Keratinocyte (primary cell): Measurements from ENCODE around the gene BAZ2B. TPM values are rescaled to one million over a fixed set of nuclear protein-coding genes. Genes with fewer than 3 reads are reported as not detected.

Experiments used
- DNase-seq: peaks from one replicate; pipeline ENCODE4 v3.0.0-alpha.2; 2011; ENCODE audit warnings: low read depth, missing footprints, low spot score
- FAIRE-seq: peaks from 2 replicates; lab custom pipeline; 2011; peaks lifted over from hg19 to GRCh38; lab: Jason Lieb, UNC
- H2AFZ ChIP-seq: 2 replicates; pipeline ENCODE4 v1.6.0; 2012; ENCODE audit warnings: low read length, control low read depth, inconsistent platforms; ENCODE audit not compliant: control insufficient read depth
- H3K27ac ChIP-seq: 2 replicates; pipeline ENCODE4 v1.5.1; 2011; ENCODE audit warnings: low read length; ENCODE audit not compliant: control insufficient read depth, insufficient read depth
- H3K27me3 ChIP-seq: 3 replicates; pipeline ENCODE4 v1.6.0; 2011; ENCODE audit warnings: low read length; ENCODE audit not compliant: control insufficient read depth, insufficient read depth; ENCODE audit errors: extremely low read depth
- H3K36me3 ChIP-seq, 2 experiments: 2 replicates in 1 of 2; 3 replicates in 1 of 2; pipeline ENCODE4 v1.5.1; 2011; ENCODE audit warnings: low read length in 2 of 2, mild to moderate bottlenecking in 1 of 2; ENCODE audit not compliant: control insufficient read depth in 2 of 2, insufficient read depth in 2 of 2; ENCODE audit errors: extremely low read depth in 1 of 2
- H3K4me1 ChIP-seq: 3 replicates; pipeline ENCODE4 v1.5.1; 2011; ENCODE audit warnings: low read length; ENCODE audit not compliant: control insufficient read depth, insufficient read depth; ENCODE audit errors: extremely low read depth
- H3K4me2 ChIP-seq: 3 replicates; pipeline ENCODE4 v1.6.0; 2011; ENCODE audit warnings: low read depth, low read length; ENCODE audit not compliant: control insufficient read depth, insufficient read depth; ENCODE audit errors: extremely low read depth
- H3K4me3 ChIP-seq, 3 experiments: fragments of 200-600 bp in 1 of 3; sonication (generic) in 1 of 3; 2 replicates in 2 of 3; 3 replicates in 1 of 3; pipeline ENCODE4 v1.5.1; 2011 to 2016; ENCODE audit warnings: low read length in 3 of 3, mild to moderate bottlenecking in 3 of 3, control low read depth in 2 of 3, inconsistent platforms in 1 of 3, low read depth in 1 of 3, mixed read lengths in 1 of 3, mixed run types in 1 of 3, moderate library complexity in 1 of 3; ENCODE audit not compliant: control insufficient read depth in 2 of 3, insufficient read depth in 2 of 3; ENCODE audit errors: extremely low read depth in 1 of 3
- H3K79me2 ChIP-seq: 2 replicates; pipeline ENCODE4 v1.6.0; 2012; ENCODE audit warnings: low read length; ENCODE audit not compliant: control insufficient read depth, insufficient read depth
- H3K9ac ChIP-seq: 3 replicates; pipeline ENCODE4 v1.6.0; 2011; ENCODE audit warnings: low read length; ENCODE audit not compliant: control insufficient read depth, insufficient read depth; ENCODE audit errors: extremely low read depth
- H3K9me1 ChIP-seq: 3 replicates; pipeline ENCODE4 v1.6.0; 2011; ENCODE audit warnings: low read length; ENCODE audit not compliant: control insufficient read depth, insufficient read depth; ENCODE audit errors: extremely low read depth
- H3K9me3 ChIP-seq: 2 replicates; pipeline ENCODE4 v1.5.1; 2012; ENCODE audit warnings: low read depth, low read length; ENCODE audit not compliant: control insufficient read depth
- H4K20me1 ChIP-seq: 3 replicates; pipeline ENCODE4 v1.6.0; 2011; ENCODE audit warnings: low read length; ENCODE audit not compliant: control insufficient read depth, insufficient read depth; ENCODE audit errors: extremely low read depth
- EZH2 ChIP-seq: IDR thresholded peaks from one replicate; pipeline ENCODE4 v1.6.1; 2012; ENCODE audit warnings: inconsistent platforms, mild to moderate bottlenecking, low read length, moderate library complexity
- dilution Hi-C: fragments of 300-500 bp; cut with MboI; formaldehyde crosslinking; loops from one replicate; pipeline ENCODE4 v1.7.0; 2020; ENCODE audit warnings: low sequenced_read_pairs; ENCODE audit not compliant: extremely low pct_ligation_motif_present
- polyA plus RNA-seq, 5 experiments: library from polyadenylated mRNA; depleted of rRNA in 3 of 5; stranded (reverse) in 3 of 5; stranded (forward) in 1 of 5; unstranded in 1 of 5; fragments of >200 nt; gene quantifications; 1 replicate in 1 of 5; 2 replicates in 3 of 5; 3 replicates in 1 of 5; pipeline versions ENCODE4 v1.2.1 to v1.2.3, GENCODE V29; 2011 to 2012; ENCODE audit warnings: missing spikeins in 2 of 5, low read depth in 1 of 5, low replicate concordance in 1 of 5
- TF ChIP-seq, protein P1 (sequence below), 3 experiments: IDR thresholded peaks in 1 of 3; conservative IDR thresholded peaks in 1 of 3; optimal IDR thresholded peaks in 1 of 3; 2 replicates in 2 of 3; 3 replicates in 1 of 3; pipeline versions ENCODE3 to v1.5.1; 2011; ENCODE audit warnings: low read length in 3 of 3, mild to moderate bottlenecking in 3 of 3, moderate library complexity in 2 of 3, control low read depth in 1 of 3, inconsistent platforms in 1 of 3; ENCODE audit not compliant: insufficient read depth in 2 of 3; ENCODE audit errors: extremely low read depth in 1 of 3

The BAZ2B gene
- polyA plus RNA-seq, 1 donor (not counting 4 experiments of a cell fraction or from before 2014, with no cell fraction given): 27.0 TPM

DNA sequence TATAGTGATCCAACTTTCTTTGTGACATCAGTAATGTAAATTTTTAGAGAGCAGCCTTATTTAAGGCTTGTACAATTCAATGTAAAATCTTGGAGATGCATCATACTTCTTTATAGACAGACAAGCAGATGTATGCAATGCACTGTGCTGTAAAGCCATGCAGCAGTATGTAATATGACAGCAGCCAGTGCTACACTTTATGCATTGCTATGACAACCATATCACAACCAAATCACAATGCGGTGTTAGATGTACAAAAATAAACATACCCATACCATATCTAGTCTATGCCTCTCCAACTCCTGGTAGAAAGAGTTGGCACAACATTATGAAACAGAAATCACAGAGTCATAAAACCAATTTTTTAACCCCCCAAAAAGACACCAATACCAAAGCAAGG, 219.5 kb downstream of the BAZ2B start:
- Histone ChIP-seq H3K36me3 (no peaks in the 10 kb centered on the region), H4K20me1 (no peaks in the 10 kb centered on the region), H3K4me2 (no peak overlapping the region), H3K27ac (no peak overlapping the region), H3K79me2 (no peaks in the 10 kb centered on the region), H3K9me1 (no peaks in the 10 kb centered on the region), H2AFZ (no peak overlapping the region), H3K9ac (no peak overlapping the region), H3K4me1 (peaks cover 11% of the 10 kb centered on the region), H3K4me3 (no peak overlapping the region), H3K9me3 (no peaks in the 10 kb centered on the region), H3K27me3 (no peaks in the 10 kb centered on the region)
- FAIRE-seq (no peak), DNase-seq (no peak)
- dilution Hi-C loops: no loop called here
- no peak for TF ChIP-seq EZH2
- TF ChIP-seq, protein P1, sequence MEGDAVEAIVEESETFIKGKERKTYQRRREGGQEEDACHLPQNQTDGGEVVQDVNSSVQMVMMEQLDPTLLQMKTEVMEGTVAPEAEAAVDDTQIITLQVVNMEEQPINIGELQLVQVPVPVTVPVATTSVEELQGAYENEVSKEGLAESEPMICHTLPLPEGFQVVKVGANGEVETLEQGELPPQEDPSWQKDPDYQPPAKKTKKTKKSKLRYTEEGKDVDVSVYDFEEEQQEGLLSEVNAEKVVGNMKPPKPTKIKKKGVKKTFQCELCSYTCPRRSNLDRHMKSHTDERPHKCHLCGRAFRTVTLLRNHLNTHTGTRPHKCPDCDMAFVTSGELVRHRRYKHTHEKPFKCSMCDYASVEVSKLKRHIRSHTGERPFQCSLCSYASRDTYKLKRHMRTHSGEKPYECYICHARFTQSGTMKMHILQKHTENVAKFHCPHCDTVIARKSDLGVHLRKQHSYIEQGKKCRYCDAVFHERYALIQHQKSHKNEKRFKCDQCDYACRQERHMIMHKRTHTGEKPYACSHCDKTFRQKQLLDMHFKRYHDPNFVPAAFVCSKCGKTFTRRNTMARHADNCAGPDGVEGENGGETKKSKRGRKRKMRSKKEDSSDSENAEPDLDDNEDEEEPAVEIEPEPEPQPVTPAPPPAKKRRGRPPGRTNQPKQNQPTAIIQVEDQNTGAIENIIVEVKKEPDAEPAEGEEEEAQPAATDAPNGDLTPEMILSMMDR (optimal IDR thresholded peaks at IDR 0.05 in 1 of 3, IDR thresholded peaks at IDR 0.05 in 1 of 3, conservative IDR thresholded peaks at IDR 0.05 in 1 of 3; ENCODE audit: extremely low read depth in 1 of 3, insufficient read depth in 2 of 3, low read length in 3 of 3): no peak

DNA sequence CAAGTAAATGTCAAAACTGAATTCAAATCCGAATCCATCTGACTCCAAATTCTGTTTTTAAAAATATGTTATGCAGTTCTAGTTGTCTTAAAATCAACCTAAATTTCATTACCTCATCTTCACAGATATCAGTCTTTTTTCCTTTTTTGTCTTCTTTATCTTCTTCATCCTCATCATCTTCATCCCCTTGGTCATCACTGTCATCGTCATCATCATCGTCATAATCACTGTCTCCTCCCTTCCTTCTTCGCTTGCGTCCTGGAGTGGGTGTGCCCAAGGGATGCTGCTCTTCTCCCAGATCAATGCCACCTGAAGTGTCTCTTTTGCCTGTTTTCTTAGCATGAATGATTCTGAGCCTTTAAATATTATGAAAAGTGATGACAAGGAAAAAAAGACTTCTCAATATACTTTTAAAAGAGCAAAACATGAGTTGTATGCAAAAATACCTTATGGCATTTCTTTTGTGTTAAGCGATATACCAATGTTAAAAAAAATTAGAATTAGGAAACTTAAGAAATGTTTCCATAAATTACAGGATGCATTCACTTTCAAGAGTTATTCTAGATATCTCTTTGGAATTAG, 233.8 kb downstream of the BAZ2B start:
- no peak for FAIRE-seq
- no peaks in the 10 kb centered on the region for H3K27me3 ChIP-seq
- H3K9ac ChIP-seq: no peak overlapping the region
- H3K79me2 ChIP-seq: no peaks in the 10 kb centered on the region
- peaks cover 3 to 4% of the 10 kb centered on the region in 2 experiments for H3K36me3 ChIP-seq
- H3K9me1 ChIP-seq: no peaks in the 10 kb centered on the region
- dilution Hi-C loops: no loop called here
- H2AFZ ChIP-seq: no peak overlapping the region
- H3K4me3 ChIP-seq: no peak overlapping the region
- no peak overlapping the region for H3K4me2 ChIP-seq
- H3K9me3 ChIP-seq: no peaks in the 10 kb centered on the region
- H3K27ac ChIP-seq: no peak overlapping the region
- H4K20me1 ChIP-seq: no peaks in the 10 kb centered on the region
- no peaks in the 10 kb centered on the region for H3K4me1 ChIP-seq
- no peak for DNase-seq
- TF ChIP-seq EZH2: no peak
- TF ChIP-seq, protein P1 (optimal IDR thresholded peaks at IDR 0.05 in 1 of 3, IDR thresholded peaks at IDR 0.05 in 1 of 3, conservative IDR thresholded peaks at IDR 0.05 in 1 of 3; ENCODE audit: extremely low read depth in 1 of 3, insufficient read depth in 2 of 3, low read length in 3 of 3): no peak
